Activated naive CD4-positive, alpha-beta T cell (primary cell): ENCODE data around the gene KLF6.

Experiments used
- DNase-seq, 4 experiments: peaks; one replicate each; lab custom pipeline; 2025; lab: John Stamatoyannopoulos, UW

KLF6 gene

GRCh38 chr10:3784510-3785250 lies at the start of gene KLF6:
KLF6 (minus strand) TSS chr10:3785209; CDS start chr10:3785014, 195 bp downstream.
- DNase-seq = no peak

- DNase-seq = no peak
Measured at GRCh38 chr10:3834404-3834803, 49.4 kb upstream of the KLF6 start.

- no peak for DNase-seq
Measured at GRCh38 chr10:3833046-3833445, 48.0 kb upstream of the KLF6 start.

GRCh38 chr10:3832022-3832786 lies 47.2 kb upstream of the KLF6 start:
- no peak for DNase-seq

DNA sequence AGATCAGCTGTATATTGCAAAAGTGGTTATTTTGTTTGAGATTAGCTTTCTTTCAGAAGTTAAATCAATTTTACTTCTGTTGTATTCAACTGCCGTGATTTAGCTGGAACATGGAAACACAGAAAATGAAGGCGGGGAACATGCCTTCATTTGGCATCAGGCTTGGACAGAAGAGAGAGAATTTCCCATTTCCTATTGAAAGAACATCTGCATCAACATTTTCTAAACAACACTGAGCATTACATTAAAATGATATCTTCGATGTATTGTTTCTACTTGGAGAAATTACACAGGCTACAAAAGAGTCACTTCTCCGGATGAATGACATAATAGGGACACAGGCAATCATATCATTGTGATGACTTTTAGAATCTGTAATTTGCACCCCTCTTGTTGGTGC lies 46.6 kb upstream of the KLF6 start:
- DNase-seq = no peak

- no peak for DNase-seq
Measured at GRCh38 chr10:3830946-3831345, 45.9 kb upstream of the KLF6 start.

DNA sequence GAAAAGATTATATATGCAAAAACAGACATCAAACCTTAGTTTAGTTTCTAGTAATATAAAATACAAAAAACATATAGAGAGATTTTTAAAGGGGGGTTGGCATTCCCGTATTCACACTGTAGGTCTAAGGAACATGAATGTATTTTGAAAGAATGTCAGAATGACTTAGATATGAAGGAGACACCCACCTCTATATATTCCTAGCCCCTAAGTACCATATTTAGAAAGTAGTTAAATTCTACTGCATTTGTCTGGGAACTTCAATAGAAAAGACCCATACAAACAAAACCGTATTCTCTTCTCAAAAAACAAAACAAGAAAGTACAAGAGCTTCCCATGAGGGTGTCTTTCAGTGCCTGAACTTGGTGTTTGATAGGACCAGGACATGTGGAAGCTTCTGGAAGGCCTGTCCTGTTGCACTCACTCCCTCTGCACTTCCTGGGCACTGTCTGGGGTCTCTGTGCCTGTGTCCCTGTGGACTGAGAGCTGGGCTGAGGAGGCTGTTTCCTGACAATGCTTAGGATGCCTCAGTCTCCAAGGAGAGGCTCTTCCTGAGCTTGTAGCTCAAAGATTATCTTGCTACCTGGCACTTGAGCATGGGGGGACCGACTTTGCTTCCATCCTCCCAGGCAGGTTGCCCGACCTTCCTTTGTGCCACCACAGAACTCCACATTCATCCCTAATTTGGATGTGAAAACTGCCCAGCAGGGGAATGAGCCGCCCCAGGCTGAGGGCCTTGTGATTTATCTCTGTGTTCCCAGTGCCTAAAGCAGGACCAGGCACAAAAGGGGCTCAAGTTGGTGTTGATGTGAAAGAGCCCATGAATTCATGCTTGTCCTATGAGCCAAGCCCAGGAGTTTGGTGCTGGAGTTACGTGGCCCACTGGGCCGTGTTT lies 44.4 kb upstream of the KLF6 start:
- no peak for DNase-seq

- DNase-seq = no peak
Measured at GRCh38 chr10:3828404-3829155, 43.6 kb upstream of the KLF6 start.

DNA sequence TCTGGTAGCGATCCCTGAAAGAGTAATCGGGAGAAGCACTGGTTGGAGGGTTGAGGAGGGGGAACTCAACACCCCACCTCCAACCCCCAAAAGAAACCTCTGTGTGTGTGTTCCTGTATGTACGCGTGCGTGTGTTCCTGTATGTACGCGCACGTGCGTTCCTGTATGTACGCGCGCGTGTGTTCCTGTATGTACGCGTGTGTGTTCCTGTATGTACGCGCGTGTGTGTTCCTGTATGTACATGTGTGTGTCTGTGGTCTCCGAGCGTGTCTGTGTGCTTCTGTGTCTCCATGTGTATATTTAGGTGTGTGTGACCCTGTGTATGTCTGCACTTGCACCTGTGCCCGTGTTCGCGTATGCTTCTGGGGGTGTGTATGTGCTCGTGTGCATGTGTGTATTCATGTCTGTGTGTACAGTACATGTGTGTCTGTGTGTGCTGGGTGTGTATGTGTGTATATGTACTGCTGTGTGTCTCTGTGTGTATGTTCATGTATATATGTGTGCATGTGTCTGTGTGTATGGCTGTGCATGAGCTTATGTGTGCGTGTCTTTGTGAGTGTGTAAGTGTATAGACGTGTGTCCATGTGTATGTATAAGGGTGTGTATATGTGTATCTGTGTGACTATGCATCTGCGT lies 42.9 kb upstream of the KLF6 start:
- DNase-seq = no peak

DNA sequence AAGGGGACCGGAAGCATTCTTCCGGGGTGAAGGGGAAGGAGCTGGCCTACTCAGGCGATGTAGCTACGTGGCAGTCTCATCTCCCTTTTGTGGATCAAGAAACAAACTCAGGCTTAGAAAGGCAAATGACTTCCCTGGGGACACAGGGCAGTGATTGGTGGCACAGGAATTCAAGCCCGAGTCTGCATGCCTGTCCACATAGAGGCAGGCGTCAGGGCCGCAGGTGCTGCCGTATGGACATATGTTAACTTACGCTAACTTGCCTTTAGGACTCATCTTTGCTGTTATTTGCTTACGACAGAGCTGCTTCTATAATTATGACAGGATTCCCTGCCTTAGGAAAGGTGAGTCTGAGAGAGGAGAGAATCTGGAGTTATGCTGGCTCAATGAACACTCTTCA lies 42.3 kb upstream of the KLF6 start:
- no peak for DNase-seq

GRCh38 chr10:3825862-3826351 lies 40.9 kb upstream of the KLF6 start:
- DNase-seq = no peak

DNA sequence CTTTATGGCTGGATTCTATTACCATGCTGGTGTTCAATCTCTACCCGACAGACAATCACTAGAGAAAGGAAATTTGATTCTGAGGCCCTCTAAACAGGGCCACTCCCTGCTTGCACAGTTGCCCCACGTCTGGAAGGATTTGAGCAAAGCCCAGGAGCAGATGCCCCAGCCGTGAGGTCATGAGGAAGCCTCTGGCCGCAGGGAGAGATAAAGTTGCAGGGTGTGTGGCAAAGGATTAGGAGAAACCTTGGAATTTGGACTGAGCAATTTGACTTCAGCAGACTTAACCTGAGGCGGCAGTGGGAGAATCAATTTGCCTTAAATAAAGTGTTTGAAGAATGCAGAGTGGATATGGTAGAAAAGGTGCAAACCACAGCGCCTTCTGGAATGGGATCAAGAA lies 40.2 kb upstream of the KLF6 start:
- no peak for DNase-seq

DNA sequence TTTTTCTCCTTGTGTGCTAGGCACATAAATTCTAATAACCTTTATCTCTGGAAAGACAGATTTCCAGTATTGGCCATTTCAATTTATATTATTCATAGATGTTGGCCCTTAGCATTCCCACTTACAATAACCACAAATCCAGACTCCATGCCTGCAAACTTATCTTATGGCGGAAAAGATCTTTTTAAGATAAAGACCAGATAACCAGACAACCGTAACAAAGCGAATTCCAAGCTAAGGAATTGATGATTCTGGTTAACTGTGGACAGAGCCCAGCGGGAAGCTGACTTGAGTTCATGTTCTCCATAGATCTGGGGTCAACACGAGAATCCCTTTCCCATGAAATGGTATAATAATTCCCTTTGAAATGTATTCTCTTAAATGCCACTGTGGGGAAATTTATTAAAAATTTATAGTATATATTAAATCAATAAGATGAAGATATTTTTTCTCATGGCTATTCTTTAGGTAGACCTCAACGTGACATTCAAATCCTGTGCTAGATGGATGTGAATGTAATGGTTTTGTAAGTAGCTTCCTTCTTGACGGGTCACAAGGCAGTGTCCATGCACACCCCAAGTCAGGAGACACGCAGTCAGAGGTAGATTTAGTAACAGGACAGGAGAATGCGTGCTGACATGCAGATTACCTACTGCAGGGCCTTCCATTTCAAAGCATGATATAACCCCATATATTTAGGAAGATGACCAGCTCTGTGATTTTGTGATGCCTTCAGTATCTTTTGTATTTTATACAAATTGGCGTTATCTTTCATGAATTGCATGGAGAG lies 37.7 kb upstream of the KLF6 start:
- no peak for DNase-seq

DNA sequence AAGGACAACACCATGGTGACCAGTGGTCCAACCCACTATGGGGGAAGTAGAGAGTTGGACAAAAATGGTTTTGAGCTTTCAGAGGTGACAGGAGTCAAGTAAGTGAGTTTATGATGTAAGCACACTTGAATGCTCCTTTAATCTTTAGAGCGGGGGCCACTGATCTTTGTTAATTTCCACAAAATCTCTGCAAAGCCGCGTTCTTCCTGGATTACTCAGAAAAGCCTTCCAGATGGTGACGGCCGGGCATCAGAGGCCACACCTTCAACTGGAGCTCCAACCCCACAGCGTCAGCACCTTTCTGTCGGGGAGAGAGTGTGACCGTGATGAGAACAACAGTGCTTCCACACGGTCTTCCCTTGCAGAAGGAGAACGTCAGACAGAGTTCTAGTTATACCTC lies 35.2 kb upstream of the KLF6 start:
- no peak for DNase-seq

DNA sequence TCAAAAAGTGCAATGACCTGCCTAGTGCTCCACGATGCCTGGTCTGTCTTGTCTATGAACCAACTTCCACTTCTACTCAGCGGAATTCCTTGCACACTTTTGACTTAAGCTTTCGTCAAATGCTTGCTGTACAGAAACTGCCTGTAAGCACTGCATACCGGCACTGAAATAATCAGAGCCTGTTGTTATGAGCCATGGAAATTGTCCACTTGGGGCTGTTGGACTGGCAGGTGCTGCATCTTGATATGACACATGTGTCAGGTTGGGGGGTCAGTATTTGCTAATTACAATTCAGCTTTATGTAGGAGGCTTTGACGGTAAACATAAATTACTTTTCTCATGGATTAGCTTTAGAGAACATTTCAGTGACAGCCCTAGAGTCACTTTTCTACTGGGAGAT lies 32.0 kb upstream of the KLF6 start:
- DNase-seq = no peak

GRCh38 chr10:3814838-3815220 lies 29.8 kb upstream of the KLF6 start:
- no peak for DNase-seq

DNA sequence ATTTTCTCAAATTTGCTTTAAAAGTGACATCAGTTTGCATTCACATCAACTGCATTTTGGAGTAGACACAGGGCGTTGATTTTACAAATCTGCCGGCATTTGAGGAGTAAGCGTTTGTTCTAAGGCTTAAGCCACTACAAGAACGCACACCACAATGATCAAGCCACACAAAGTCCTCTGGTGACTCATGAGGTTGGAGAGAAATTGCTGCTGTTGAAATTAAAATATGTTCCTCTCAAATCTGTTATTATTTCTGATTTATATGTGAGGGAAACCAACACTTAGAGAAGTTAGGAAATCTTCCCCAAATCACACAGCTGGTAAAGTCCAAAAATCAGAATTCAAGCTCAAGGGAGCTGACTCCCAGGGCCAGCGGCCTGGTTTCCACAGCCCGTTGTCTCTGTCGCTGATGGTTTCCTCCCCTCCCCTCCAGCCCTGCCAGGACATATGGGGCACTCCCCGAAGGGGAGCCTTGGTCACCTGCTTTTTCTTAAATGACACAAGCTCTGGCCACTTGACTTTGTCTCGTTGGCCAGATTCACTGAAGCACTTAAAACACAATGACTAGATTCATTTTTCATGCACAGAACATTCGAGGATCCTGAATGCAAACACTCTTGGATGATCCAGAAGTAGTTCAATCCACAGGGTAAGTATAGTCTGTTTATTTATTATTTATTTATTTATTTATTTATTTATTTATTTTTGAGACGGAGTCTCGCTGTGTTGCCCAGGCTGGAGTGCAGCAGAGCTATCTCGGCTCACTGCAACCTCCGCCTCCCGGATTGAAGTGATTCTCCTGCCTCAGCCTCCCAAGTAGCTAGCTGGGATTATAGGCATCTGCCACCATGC lies 29.2 kb upstream of the KLF6 start:
- no peak for DNase-seq

- no peak for DNase-seq
Measured at GRCh38 chr10:3813267-3813666, 28.3 kb upstream of the KLF6 start.

- DNase-seq = no peak
Measured at GRCh38 chr10:3812141-3812540, 27.1 kb upstream of the KLF6 start.
